ENCODE results near the gene LPIN1. TPM values are rescaled to one million over a fixed set of nuclear protein-coding genes. Genes with fewer than 3 reads are reported as not detected.

Gene LPIN1
- total and polyA plus RNA-seq, 2 donors (not counting 1 experiment from before 2014, with no cell fraction given) = 36.3 to 99.1 TPM

- no peak overlapping the region for H3K9ac ChIP-seq (ENCODE audit: low read length)
- no peaks in the 10 kb centered on the region for H3K36me3 ChIP-seq (replicated peaks in 1 of 2; ENCODE audit: control extremely low read depth in 1 of 2, control insufficient read depth in 1 of 2, extremely low read depth in 1 of 2, insufficient read depth in 2 of 2, low read length in 1 of 2)
- peaks cover 20 to 35% of the 10 kb centered on the region in 2 donors for H3K4me1 ChIP-seq (ENCODE audit: control insufficient read depth in 2 of 2, insufficient read depth in 2 of 2, low read length in 2 of 2)
- no peaks in the 10 kb centered on the region for H3K27me3 ChIP-seq (replicated peaks in 1 of 4; ENCODE audit: control extremely low read depth in 1 of 4, control insufficient read depth in 3 of 4, insufficient read depth in 4 of 4, low read length in 3 of 4)
- WGBS (ENCODE audit: insufficient coverage) = 100% methylated on average over 4 of the region's 4 CpGs
- H3K4me1 Mint-ChIP-seq = peaks cover 32% of the 10 kb centered on the region
- H4K20me1 ChIP-seq (ENCODE audit: control insufficient read depth, insufficient read depth, low read length, poor library complexity, severe bottlenecking) = no peaks in the 10 kb centered on the region
- H3K4me3 ChIP-seq (ENCODE audit: control extremely low read depth in 1 of 5, extremely low read depth in 1 of 5, insufficient read depth in 1 of 5, low read depth in 2 of 5, low read length in 4 of 5) = no peak overlapping the region
- no peaks in the 10 kb centered on the region for H3K27me3 Mint-ChIP-seq
- peaks cover 30% of the 10 kb centered on the region for H3K79me2 ChIP-seq (ENCODE audit: control insufficient read depth, insufficient read depth, low read length)
- H3K4me2 ChIP-seq (replicated peaks; ENCODE audit: low read depth, low read length, poor library complexity, severe bottlenecking) = no peak overlapping the region
- H3K27ac ChIP-seq (ENCODE audit: low read length in 2 of 2) = no peak overlapping the region
- CTCF ChIA-PET = interaction anchor here (6.4 to 24.5 kb wide), 2 partner anchors 11 to 40 kb away, joined by 45 to 411 read pairs; no protein-coding TSS in a partner anchor
- TF ChIP-seq CTCF (IDR thresholded peaks at IDR 0.05) (no peak), EZH2 (IDR thresholded peaks at IDR 0.05; ENCODE audit: borderline replicate concordance, insufficient read depth, low read depth, low read length, poor library complexity, severe bottlenecking) (no peak)
- H3K4me3 Mint-ChIP-seq = no peak overlapping the region
- H3K27ac Mint-ChIP-seq = no peak overlapping the region
- H3K9me3 ChIP-seq (ENCODE audit: control extremely low read depth in 1 of 3, control insufficient read depth in 2 of 3, insufficient read depth in 1 of 3, low read length in 2 of 3) = no peaks in the 10 kb centered on the region
- no peak for ATAC-seq (ENCODE audit: low read depth)
- POLR2A ChIA-PET = no interaction called here
- H2AFZ ChIP-seq (ENCODE audit: insufficient read depth, low read depth, low read length, poor library complexity, severe bottlenecking) = no peak overlapping the region
- no peak for DNase-seq
- intact Hi-C loops (cut with micrococcal nuclease) = no loop called here
- no peaks in the 10 kb centered on the region for H3K9me3 Mint-ChIP-seq (ENCODE audit: insufficient read depth)
These were observed 4.1 kb upstream of the LPIN1 start for GRCh38 chr2:11742317-11742701.

GRCh38 chr2:11742702-11743357, 3.6 kb upstream of the LPIN1 start:
- ChIA-PET POLR2A (interaction anchor here (1.6 kb wide), 1 partner anchor 11 kb away, joined by 7 read pairs; no protein-coding TSS in a partner anchor), CTCF (interaction anchor here (1.1 to 24.5 kb wide), 5 partner anchors 10 to 47 kb away, joined by 3 to 411 read pairs (median 10); no protein-coding TSS in a partner anchor)
- 89% methylated on average over 16 of the region's 16 CpGs for WGBS (ENCODE audit: insufficient coverage)
- Mint-ChIP-seq H3K4me3 (no peak overlapping the region), H3K9me3 (ENCODE audit: insufficient read depth) (no peaks in the 10 kb centered on the region), H3K4me1 (peaks cover 37% of the 10 kb centered on the region), H3K27me3 (no peaks in the 10 kb centered on the region), H3K27ac (no peak overlapping the region)
- H3K27me3 ChIP-seq (replicated peaks in 1 of 4; ENCODE audit: control extremely low read depth in 1 of 4, control insufficient read depth in 3 of 4, insufficient read depth in 4 of 4, low read length in 3 of 4) = no peaks in the 10 kb centered on the region
- no peak overlapping the region for H3K4me2 ChIP-seq (replicated peaks; ENCODE audit: low read depth, low read length, poor library complexity, severe bottlenecking)
- peaks cover 3% of the 10 kb centered on the region for H4K20me1 ChIP-seq (ENCODE audit: control insufficient read depth, insufficient read depth, low read length, poor library complexity, severe bottlenecking)
- H3K9me3 ChIP-seq (ENCODE audit: control extremely low read depth in 1 of 3, control insufficient read depth in 2 of 3, insufficient read depth in 1 of 3, low read length in 2 of 3) = no peaks in the 10 kb centered on the region
- H3K27ac ChIP-seq (ENCODE audit: low read length in 2 of 2) = no peak overlapping the region
- H3K4me1 ChIP-seq (ENCODE audit: control insufficient read depth in 2 of 2, insufficient read depth in 2 of 2, low read length in 2 of 2) = peaks cover 26 to 41% of the 10 kb centered on the region in 2 donors
- TF ChIP-seq CTCF (IDR thresholded peaks at IDR 0.05) = no peak
- no peak for TF ChIP-seq EZH2 (IDR thresholded peaks at IDR 0.05; ENCODE audit: borderline replicate concordance, insufficient read depth, low read depth, low read length, poor library complexity, severe bottlenecking)
- DNase-seq (no peak), ATAC-seq (ENCODE audit: low read depth) (no peak)
- no peak overlapping the region for H3K9ac ChIP-seq (ENCODE audit: low read length)
- peaks cover 35% of the 10 kb centered on the region for H3K79me2 ChIP-seq (ENCODE audit: control insufficient read depth, insufficient read depth, low read length)
- H2AFZ ChIP-seq (ENCODE audit: insufficient read depth, low read depth, low read length, poor library complexity, severe bottlenecking) = no peak overlapping the region
- H3K4me3 ChIP-seq (ENCODE audit: control extremely low read depth in 1 of 5, extremely low read depth in 1 of 5, insufficient read depth in 1 of 5, low read depth in 2 of 5, low read length in 4 of 5) = no peak overlapping the region
- intact Hi-C loops (cut with micrococcal nuclease) = no loop called here
- no peaks in the 10 kb centered on the region for H3K36me3 ChIP-seq (replicated peaks in 1 of 2; ENCODE audit: control extremely low read depth in 1 of 2, control insufficient read depth in 1 of 2, extremely low read depth in 1 of 2, insufficient read depth in 2 of 2, low read length in 1 of 2)

Data from B cell (primary cell).